GM12872 (cell line): ENCODE results near the gene RIOX2.

ENCODE experiments used
- TF ChIP-seq, protein P1 (sequence below): IDR thresholded peaks from 3 replicates; pipeline ENCODE4 v1.5.1; 2011; ENCODE audit warnings: low read depth, mild to moderate bottlenecking, low read length, moderate library complexity; ENCODE audit not compliant: insufficient read depth

The RIOX2 gene

DNA sequence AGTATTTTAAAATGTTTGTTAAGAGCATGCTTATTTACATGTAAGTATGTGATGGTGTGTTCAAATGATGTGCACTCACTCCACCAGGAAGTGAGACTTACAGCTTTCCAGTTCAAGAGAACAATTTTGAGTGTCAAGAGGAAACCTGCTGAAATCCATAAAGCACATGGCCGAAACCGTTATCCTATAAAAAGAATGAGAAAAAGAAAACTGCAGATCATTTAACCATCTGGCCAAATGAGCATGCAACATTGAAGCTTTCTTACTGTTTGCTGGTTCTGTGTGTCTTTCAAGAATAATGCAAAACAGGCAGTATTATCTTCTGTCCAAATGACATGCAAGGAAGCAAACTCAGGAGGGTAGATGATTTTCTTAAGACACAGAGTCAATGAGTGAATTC is 36.6 kb upstream of the RIOX2 start:
- TF ChIP-seq, protein P1, sequence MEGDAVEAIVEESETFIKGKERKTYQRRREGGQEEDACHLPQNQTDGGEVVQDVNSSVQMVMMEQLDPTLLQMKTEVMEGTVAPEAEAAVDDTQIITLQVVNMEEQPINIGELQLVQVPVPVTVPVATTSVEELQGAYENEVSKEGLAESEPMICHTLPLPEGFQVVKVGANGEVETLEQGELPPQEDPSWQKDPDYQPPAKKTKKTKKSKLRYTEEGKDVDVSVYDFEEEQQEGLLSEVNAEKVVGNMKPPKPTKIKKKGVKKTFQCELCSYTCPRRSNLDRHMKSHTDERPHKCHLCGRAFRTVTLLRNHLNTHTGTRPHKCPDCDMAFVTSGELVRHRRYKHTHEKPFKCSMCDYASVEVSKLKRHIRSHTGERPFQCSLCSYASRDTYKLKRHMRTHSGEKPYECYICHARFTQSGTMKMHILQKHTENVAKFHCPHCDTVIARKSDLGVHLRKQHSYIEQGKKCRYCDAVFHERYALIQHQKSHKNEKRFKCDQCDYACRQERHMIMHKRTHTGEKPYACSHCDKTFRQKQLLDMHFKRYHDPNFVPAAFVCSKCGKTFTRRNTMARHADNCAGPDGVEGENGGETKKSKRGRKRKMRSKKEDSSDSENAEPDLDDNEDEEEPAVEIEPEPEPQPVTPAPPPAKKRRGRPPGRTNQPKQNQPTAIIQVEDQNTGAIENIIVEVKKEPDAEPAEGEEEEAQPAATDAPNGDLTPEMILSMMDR: no peak

DNA sequence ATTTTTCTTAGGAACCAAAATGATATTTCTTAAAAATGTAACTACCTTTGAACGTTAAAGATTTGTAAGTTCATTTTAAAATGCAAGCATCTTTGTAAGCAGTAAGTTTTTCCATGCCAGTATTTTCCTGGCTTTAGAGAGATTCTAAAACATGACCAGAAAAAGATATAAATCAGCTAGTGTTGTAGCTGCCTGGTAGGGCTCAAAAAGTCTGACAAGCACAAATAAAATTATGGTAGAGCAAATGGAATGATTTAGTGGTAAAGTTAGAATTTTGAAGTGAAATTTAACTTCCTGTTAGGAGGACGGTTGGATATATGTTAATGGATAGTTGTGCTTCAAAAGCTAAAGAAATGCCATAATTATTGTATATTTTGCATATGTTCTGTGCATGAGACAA is 33.2 kb upstream of the RIOX2 start:
- TF ChIP-seq, protein P1: no peak

DNA sequence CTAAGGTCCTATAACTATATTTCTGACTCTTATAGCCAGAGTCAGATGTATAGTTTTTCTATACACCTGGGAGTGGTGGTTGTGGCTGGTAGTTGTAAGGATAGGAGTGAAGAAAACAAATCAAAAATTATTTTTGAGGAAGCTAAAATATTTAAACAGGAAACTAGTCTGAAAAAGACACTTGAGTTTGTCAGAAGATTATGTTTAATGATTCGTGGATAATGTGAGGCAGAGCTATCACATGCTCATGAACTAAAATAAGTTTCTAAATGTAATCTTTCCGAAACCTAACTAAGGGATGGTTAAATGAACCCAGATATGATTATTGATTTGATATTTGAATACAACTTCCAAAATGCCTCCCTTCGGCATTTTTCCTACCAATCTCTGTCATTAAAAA is 32.5 kb upstream of the RIOX2 start:
- TF ChIP-seq, protein P1: no peak

DNA sequence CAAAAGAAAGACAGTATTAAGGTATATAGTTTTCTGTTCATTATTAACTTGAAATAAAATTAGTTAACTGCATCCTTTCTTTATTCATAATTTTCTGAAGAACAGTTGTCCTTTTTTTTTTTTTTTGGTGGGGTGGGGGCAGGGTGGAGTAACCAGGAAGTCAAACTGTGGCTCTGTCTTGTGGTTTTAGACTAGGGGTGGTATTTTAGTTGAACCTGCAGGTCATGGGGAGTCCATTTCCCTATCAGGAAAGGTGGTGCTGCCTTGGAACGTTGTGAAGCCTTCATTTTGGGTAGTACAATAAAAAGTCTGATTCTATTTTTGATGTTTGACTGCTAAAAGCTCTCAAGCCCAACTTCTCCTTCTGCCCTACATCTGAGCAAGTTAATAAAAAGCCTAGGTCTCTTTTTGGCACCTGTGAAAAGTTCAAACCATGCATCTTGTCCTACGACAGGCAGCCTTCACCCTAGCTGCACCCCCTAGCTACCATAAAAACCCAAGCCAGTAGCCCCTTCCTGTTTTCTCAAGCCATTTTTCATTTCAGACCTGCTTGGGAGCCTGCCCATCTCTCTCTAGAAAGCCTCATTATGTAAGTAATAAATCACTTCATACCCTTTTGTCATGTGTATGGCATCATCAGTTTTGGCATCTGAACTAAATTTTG is 31.2 kb upstream of the RIOX2 start:
- TF ChIP-seq, protein P1: no peak

DNA sequence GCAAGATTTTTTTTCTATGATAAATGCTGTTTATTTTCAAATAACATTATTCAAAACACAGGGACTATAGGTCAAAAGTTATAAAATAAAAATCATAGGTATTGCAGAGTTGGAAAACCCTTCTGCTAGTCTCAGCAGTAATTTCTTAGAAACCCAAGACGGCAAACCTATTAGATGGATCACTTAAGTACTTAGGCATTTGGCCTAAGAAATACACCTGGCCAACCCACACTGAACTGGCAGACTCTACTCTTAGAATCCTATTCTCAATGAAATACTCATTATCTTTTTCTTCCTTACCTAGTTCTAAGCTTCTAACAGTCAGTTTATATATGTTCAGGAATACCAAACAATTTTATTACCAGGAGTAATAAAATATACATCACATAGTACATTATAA is 30.5 kb upstream of the RIOX2 start:
- TF ChIP-seq, protein P1: no peak

DNA sequence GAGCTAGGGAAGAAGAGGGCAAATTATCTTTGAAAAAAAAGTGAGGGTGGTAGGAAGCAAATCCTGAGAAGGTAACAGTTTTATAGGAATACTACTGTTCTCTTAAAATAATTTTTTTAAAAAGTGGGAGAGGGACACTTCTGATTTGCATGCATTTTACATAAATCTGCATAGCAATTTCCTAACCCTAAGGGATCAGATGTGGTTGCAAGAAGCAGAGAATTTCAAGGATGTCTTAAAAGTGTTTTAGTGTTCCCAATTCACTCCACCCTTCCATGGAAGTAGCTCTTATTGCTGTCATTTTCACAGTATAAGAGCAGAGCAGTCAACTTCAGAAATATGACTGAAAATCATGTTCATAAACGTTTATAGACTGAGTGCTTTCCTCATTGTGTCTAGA is 27.8 kb upstream of the RIOX2 start:
- TF ChIP-seq, protein P1: no peak

DNA sequence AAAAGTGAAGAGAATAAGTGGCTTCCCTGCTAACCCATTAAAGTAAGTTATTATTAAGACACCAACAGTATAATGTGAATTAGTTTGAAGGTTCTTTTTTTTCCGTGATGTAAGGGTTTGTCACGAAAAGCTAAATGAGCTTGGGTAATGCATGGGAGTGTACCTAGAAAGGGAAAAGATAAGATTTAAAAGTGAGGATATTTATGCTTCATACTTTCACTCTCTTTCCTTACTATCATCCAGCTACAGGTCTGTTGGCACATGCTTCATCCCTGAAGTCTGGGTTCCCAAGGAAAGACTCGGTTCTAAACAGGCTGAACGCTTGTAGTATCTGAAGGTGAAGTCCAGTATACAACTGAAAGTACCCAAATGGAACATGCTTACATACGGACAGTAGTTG is 26.9 kb upstream of the RIOX2 start:
- TF ChIP-seq, protein P1: no peak
